ENCODE measurements around the gene BRSK2.

Gene BRSK2

GRCh38 chr11:1359556-1359955 lies 30.2 kb upstream of the BRSK2 start (continued):
- no peak for TF ChIP-seq PATZ1 (CRISPR knock-in tag; IDR thresholded peaks at IDR 0.05; ENCODE audit: borderline replicate concordance)
- no peak for TF ChIP-seq ZNF70 (CRISPR knock-in tag; IDR thresholded peaks at IDR 0.05)
- no peak for TF ChIP-seq POU6F1 (CRISPR knock-in tag; IDR thresholded peaks at IDR 0.05; ENCODE audit: borderline replicate concordance, low read depth)
- no peak for TF ChIP-seq OSR1 (CRISPR knock-in tag; IDR thresholded peaks at IDR 0.05)

GRCh38 chr11:1360181-1360834 lies 29.4 kb upstream of the BRSK2 start:
- TF ChIP-seq TSHZ2 (CRISPR knock-in tag; IDR thresholded peaks at IDR 0.05): no peak
- no peak for TF ChIP-seq ZFP30 (CRISPR knock-in tag; IDR thresholded peaks at IDR 0.05)
- no peak for TF ChIP-seq TOX (CRISPR knock-in tag; IDR thresholded peaks at IDR 0.05; ENCODE audit: borderline replicate concordance)

GRCh38 chr11:1360835-1361357 lies 28.8 kb upstream of the BRSK2 start:
- no peak for ATAC-seq
- no peak for TF ChIP-seq ESRRG (CRISPR knock-in tag; IDR thresholded peaks at IDR 0.05)
- no peak for TF ChIP-seq POU6F1 (CRISPR knock-in tag; IDR thresholded peaks at IDR 0.05; ENCODE audit: borderline replicate concordance, low read depth)
- no peak for TF ChIP-seq ZNF70 (CRISPR knock-in tag; IDR thresholded peaks at IDR 0.05)
- no peak for TF ChIP-seq ARNTL (CRISPR knock-in tag; IDR thresholded peaks at IDR 0.05; ENCODE audit: borderline replicate concordance, low read depth)

More at GRCh38 chr11:1360181-1360834, 29.4 kb upstream of the BRSK2 start:
- ATAC-seq: no peak

- ATAC-seq: no peak
- TF ChIP-seq ESRRG (CRISPR knock-in tag; IDR thresholded peaks at IDR 0.05) (no peak), CSRNP3 (CRISPR knock-in tag; IDR thresholded peaks at IDR 0.05) (no peak), OSR1 (CRISPR knock-in tag; IDR thresholded peaks at IDR 0.05) (no peak), TSHZ2 (CRISPR knock-in tag; IDR thresholded peaks at IDR 0.05) (no peak), ZNF8 (CRISPR knock-in tag; IDR thresholded peaks at IDR 0.05) (no peak), ZNF70 (CRISPR knock-in tag; IDR thresholded peaks at IDR 0.05) (no peak), TCF4 (CRISPR knock-in tag; IDR thresholded peaks at IDR 0.05; ENCODE audit: borderline replicate concordance) (no peak), CSDC2 (CRISPR knock-in tag; IDR thresholded peaks at IDR 0.05) (no peak), CREB5 (CRISPR knock-in tag; IDR thresholded peaks at IDR 0.05; ENCODE audit: low read depth) (no peak), ZFP3 (CRISPR knock-in tag; IDR thresholded peaks at IDR 0.05) (no peak), PPARA (CRISPR knock-in tag; IDR thresholded peaks at IDR 0.05; ENCODE audit: borderline replicate concordance) (no peak), SNAI2 (CRISPR knock-in tag; IDR thresholded peaks at IDR 0.05) (no peak), PATZ1 (CRISPR knock-in tag; IDR thresholded peaks at IDR 0.05; ENCODE audit: borderline replicate concordance) (no peak), RARB (CRISPR knock-in tag; IDR thresholded peaks at IDR 0.05) (no peak)
These were observed 27.9 kb upstream of the BRSK2 start for GRCh38 chr11:1361882-1362281.

Data from SK-N-SH treated with all-trans-retinoic acid at 6 μM for 48 hours (cell line).